Measurements from ENCODE around the gene RAP1GAP. TPM values are rescaled to one million over a fixed set of nuclear protein-coding genes. Genes with fewer than 3 reads are reported as not detected.

The RAP1GAP gene
- polyA plus RNA-seq, 2 of the 4 experiments (the other 2 are of a cell fraction) = 5.4 to 16.7 TPM

- DNase-seq (ENCODE audit: low read depth in 1 of 2, low spot score in 1 of 2) (no peak), FAIRE-seq (no peak), ATAC-seq (no peak)
- no peak overlapping the region for H3K27ac ChIP-seq
- ChIA-PET CTCF (interaction anchor here (1.0 to 1.2 kb wide), 2 partner anchors 9 to 15 kb away, joined by 3 read pairs; no protein-coding TSS in a partner anchor), POLR2A (no interaction called here)
- 81% methylated on average over 7 of the region's 9 CpGs for WGBS (ENCODE audit: missing lambda C conversion rate)
- H3K4me3 ChIP-seq = no peak overlapping the region
- no peaks in the 10 kb centered on the region for H3K9me3 ChIP-seq
- no peak overlapping the region for H3K4me2 ChIP-seq
- TF ChIP-seq, protein P1, sequence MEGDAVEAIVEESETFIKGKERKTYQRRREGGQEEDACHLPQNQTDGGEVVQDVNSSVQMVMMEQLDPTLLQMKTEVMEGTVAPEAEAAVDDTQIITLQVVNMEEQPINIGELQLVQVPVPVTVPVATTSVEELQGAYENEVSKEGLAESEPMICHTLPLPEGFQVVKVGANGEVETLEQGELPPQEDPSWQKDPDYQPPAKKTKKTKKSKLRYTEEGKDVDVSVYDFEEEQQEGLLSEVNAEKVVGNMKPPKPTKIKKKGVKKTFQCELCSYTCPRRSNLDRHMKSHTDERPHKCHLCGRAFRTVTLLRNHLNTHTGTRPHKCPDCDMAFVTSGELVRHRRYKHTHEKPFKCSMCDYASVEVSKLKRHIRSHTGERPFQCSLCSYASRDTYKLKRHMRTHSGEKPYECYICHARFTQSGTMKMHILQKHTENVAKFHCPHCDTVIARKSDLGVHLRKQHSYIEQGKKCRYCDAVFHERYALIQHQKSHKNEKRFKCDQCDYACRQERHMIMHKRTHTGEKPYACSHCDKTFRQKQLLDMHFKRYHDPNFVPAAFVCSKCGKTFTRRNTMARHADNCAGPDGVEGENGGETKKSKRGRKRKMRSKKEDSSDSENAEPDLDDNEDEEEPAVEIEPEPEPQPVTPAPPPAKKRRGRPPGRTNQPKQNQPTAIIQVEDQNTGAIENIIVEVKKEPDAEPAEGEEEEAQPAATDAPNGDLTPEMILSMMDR (IDR thresholded peaks at IDR 0.05) = no peak
- TF ChIP-seq SMC3 (IDR thresholded peaks at IDR 0.05) (no peak), SREBF2 (IDR thresholded peaks at IDR 0.05) (no peak), RFX5 (IDR thresholded peaks at IDR 0.05) (no peak), HMGXB4 (CRISPR knock-in tag; IDR thresholded peaks at IDR 0.05; ENCODE audit: borderline replicate concordance) (no peak), PBX3 (IDR thresholded peaks at IDR 0.05) (no peak), ZFP36 (IDR thresholded peaks at IDR 0.05; ENCODE audit: borderline replicate concordance, partially characterized antibody) (no peak), FOXS1 (CRISPR knock-in tag; IDR thresholded peaks at IDR 0.05) (no peak), MAX (IDR thresholded peaks at IDR 0.05) (no peak), NFE2L2 (conservative IDR thresholded peaks at IDR 0.05; ENCODE audit: low read length) (no peak), ESRRA (IDR thresholded peaks at IDR 0.05; ENCODE audit: borderline replicate concordance, low read length) (no peak), EP300 (IDR thresholded peaks at IDR 0.05) (no peak), BCL3 (IDR thresholded peaks at IDR 0.05) (no peak), POLR2A (IDR thresholded peaks at IDR 0.05; ENCODE audit: low read length) (no peak), KDM5A (IDR thresholded peaks at IDR 0.05) (no peak), EHMT2 (IDR thresholded peaks at IDR 0.05; ENCODE audit: low read depth) (no peak)
- 0 out of 3 replicates have a peak, but pooled peaks cover 3% of the 10 kb centered on the region for H3K4me1 ChIP-seq
Measured at GRCh38 chr1:21673277-21673780, 4.2 kb upstream of the RAP1GAP start.

DNA sequence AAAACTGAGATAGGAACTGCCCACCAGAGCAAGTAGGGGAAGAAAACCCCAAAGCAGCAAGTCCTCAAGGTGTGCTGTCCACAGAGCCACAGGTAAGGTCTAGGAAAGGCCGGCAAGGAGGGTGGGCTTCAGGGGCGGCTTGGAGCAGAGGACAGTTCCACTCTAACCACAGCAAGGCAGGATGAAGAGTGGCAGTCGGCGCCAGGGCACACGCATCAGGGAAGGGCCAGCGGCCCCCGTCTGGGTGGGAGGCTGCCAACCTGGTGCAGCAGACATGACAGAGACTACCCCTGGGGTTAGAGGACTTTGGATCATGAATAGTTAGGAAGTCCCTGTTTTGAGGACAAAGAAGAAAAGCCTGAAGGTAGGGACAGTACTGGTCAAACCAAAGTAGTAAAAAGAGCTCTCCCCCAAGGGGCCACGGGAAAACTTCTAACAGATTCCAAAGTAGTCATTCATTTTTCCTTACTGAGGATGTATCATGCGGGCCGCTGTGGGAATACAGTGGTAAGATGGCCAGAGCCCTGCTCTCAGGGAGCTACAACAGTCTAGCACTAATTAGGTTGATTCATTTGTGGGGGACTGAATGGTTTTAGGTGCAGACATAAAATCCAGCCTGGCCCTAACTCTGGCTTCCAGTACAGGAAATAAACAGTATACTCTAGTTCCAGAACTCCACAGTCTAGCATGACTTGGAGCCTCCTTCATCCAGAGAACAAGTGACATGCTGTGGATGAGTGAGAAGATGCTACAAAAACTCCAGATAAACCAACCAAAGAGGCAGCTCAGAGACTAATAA, 3.5 kb upstream of the RAP1GAP start:
- no peaks in the 10 kb centered on the region for H3K9me3 ChIP-seq
- ATAC-seq (no peak), DNase-seq (ENCODE audit: low read depth in 1 of 2, low spot score in 1 of 2) (no peak), FAIRE-seq (no peak)
- ChIA-PET POLR2A (no interaction called here), CTCF (interaction anchor here (1.0 to 1.8 kb wide), 3 partner anchors 10 to 14 kb away, joined by 3 to 7 read pairs (median 3); no protein-coding TSS in a partner anchor)
- no peak overlapping the region for H3K4me3 ChIP-seq
- no peak for TF ChIP-seq BHLHE40 (IDR thresholded peaks at IDR 0.05; ENCODE audit: low read depth, low read length)
- no peak for TF ChIP-seq RARB (CRISPR knock-in tag; IDR thresholded peaks at IDR 0.05)
- no peak for TF ChIP-seq RAD21 (conservative IDR thresholded peaks at IDR 0.05 in 1 of 2, IDR thresholded peaks at IDR 0.05 in 1 of 2)
- TF ChIP-seq NR3C1 (IDR thresholded peaks at IDR 0.05) = no peak
- H3K27ac ChIP-seq = no peak overlapping the region
- H3K4me2 ChIP-seq = no peak overlapping the region
- WGBS (ENCODE audit: missing lambda C conversion rate) = 84% methylated on average over 10 of the region's 10 CpGs
- H3K4me1 ChIP-seq = 0 out of 3 replicates have a peak, but pooled peaks cover 3% of the 10 kb centered on the region

All from A549 (cell line).